ENCODE measurements around the gene RPUSD3. TPM values are rescaled to one million over a fixed set of nuclear protein-coding genes. Genes with fewer than 3 reads are reported as not detected.

RPUSD3 gene
- total and polyA plus RNA-seq, 4 donors = 14.4 to 22.7 (median 18.8) TPM

- Histone ChIP-seq H3K4me1 (ENCODE audit: control insufficient read depth in 4 of 4, insufficient read depth in 4 of 4, low read length in 3 of 4) (no peaks in the 10 kb centered on the region), H3K4me3 (ENCODE audit: low read depth in 1 of 3, low read length in 3 of 3) (no peak overlapping the region), H3K27me3 (ENCODE audit: control insufficient read depth in 4 of 4, insufficient read depth in 4 of 4, low read length in 3 of 4) (no peaks in the 10 kb centered on the region), H3K27ac (ENCODE audit: low read depth in 1 of 2, low read length in 2 of 2) (no peak overlapping the region), H3K36me3 (ENCODE audit: control insufficient read depth in 4 of 4, insufficient read depth in 3 of 4, low read depth in 1 of 4, low read length in 3 of 4) (no peaks in the 10 kb centered on the region), H3K9ac (ENCODE audit: low read depth in 1 of 2, low read length in 2 of 2) (no peak overlapping the region), H3K9me3 (ENCODE audit: control insufficient read depth in 4 of 4, low read length in 3 of 4) (no peaks in the 10 kb centered on the region)
- TF ChIP-seq CTCF (IDR thresholded peaks at IDR 0.05; ENCODE audit: low read depth, low read length, missing input control) (peak; percentile 33), RAD21 (IDR thresholded peaks at IDR 0.05) (peak; percentile 36 to 42), NR2F2 (IDR thresholded peaks at IDR 0.05) (no peak)
- DNase-seq (ENCODE audit: low spot score) = no peak
- WGBS = 80% methylated on average over 2 of the region's 2 CpGs
Observed at GRCh38 chr3:9820946-9821345, 22.9 kb downstream of the RPUSD3 start.

- 94% methylated on average over 12 of the region's 12 CpGs for whole genome bisulfite sequencing
- no peaks in the 10 kb centered on the region for H3K4me1 ChIP-seq (ENCODE audit: control insufficient read depth in 4 of 4, insufficient read depth in 4 of 4, low read length in 3 of 4)
- H3K4me3 ChIP-seq (ENCODE audit: low read depth in 1 of 3, low read length in 3 of 3) = no peak overlapping the region
- H3K27me3 ChIP-seq (ENCODE audit: control insufficient read depth in 4 of 4, insufficient read depth in 4 of 4, low read length in 3 of 4) = no peaks in the 10 kb centered on the region
- H3K27ac ChIP-seq (ENCODE audit: low read depth in 1 of 2, low read length in 2 of 2) = no peak overlapping the region
- no peak overlapping the region for H3K9ac ChIP-seq (ENCODE audit: low read depth in 1 of 2, low read length in 2 of 2)
- H3K9me3 ChIP-seq (ENCODE audit: control insufficient read depth in 4 of 4, low read length in 3 of 4) = no peaks in the 10 kb centered on the region
- no peak for DNase-seq (ENCODE audit: low spot score)
- no peak for TF ChIP-seq HNF4G (IDR thresholded peaks at IDR 0.05)
- no peak for TF ChIP-seq TAF1 (conservative IDR thresholded peaks at IDR 0.05)
- TF ChIP-seq EGR1 (IDR thresholded peaks at IDR 0.05; ENCODE audit: low read depth in 2 of 2) = no peak
- no peak for TF ChIP-seq GABPA (IDR thresholded peaks at IDR 0.05 in 1 of 2, conservative IDR thresholded peaks at IDR 0.05 in 1 of 2)
- no peak for TF ChIP-seq RAD21 (IDR thresholded peaks at IDR 0.05)
- TF ChIP-seq MAX (IDR thresholded peaks at IDR 0.05) = no peak
- TF ChIP-seq NR2F2 (IDR thresholded peaks at IDR 0.05) = no peak
- no peak for TF ChIP-seq HNF4A (conservative IDR thresholded peaks at IDR 0.05)
- no peak for TF ChIP-seq FOXA1 (IDR thresholded peaks at IDR 0.05)
- no peak for TF ChIP-seq RXRA (IDR thresholded peaks at IDR 0.05)
- TF ChIP-seq REST (IDR thresholded peaks at IDR 0.05) = no peak
- no peak for TF ChIP-seq SP1 (IDR thresholded peaks at IDR 0.05)
- no peak for TF ChIP-seq ATF3 (IDR thresholded peaks at IDR 0.05)
- no peak for TF ChIP-seq JUND (IDR thresholded peaks at IDR 0.05)
- TF ChIP-seq FOXA2 (IDR thresholded peaks at IDR 0.05) = no peak
- TF ChIP-seq ZBTB33 (IDR thresholded peaks at IDR 0.05) = no peak
- TF ChIP-seq YY1 (IDR thresholded peaks at IDR 0.05) = no peak
- H3K36me3 ChIP-seq (ENCODE audit: control insufficient read depth in 4 of 4, insufficient read depth in 3 of 4, low read depth in 1 of 4, low read length in 3 of 4) = no peaks in the 10 kb centered on the region
Observed at GRCh38 chr3:9820543-9820942, 23.3 kb downstream of the RPUSD3 start.
